ENCODE results near the gene NUSAP1.
A peak's percentile ranks its signal among the peaks of the same experiment; 100 is the strongest.
"Not testable (repeated sequence)": the region's sequence is repeated elsewhere in the genome, so short reads cannot be mapped to it uniquely, and the experiment has no call there.

NUSAP1 gene

GRCh38 chr15:41333026-41333562, 413 bp downstream of the NUSAP1 start:
- DNase-seq (ENCODE audit: low spot score) = peak; percentile 17

- DNase-seq (ENCODE audit: low spot score) = no peak
Observed at GRCh38 chr15:41334293-41335120, 1.8 kb downstream of the NUSAP1 start.

GRCh38 chr15:41336549-41336948, 3.9 kb downstream of the NUSAP1 start:
- DNase-seq (ENCODE audit: low spot score) = no peak

- DNase-seq (ENCODE audit: low spot score) = no peak
Observed at GRCh38 chr15:41337047-41337446, 4.4 kb downstream of the NUSAP1 start.

GRCh38 chr15:41337631-41338522, 5.2 kb downstream of the NUSAP1 start:
- DNase-seq (ENCODE audit: low spot score) = no peak

- no peak for DNase-seq (ENCODE audit: low spot score)
Observed at GRCh38 chr15:41340189-41340695, 7.6 kb downstream of the NUSAP1 start.

- no peak for DNase-seq (ENCODE audit: low spot score)
Observed at GRCh38 chr15:41341519-41341918, 8.8 kb downstream of the NUSAP1 start.

- no peak for DNase-seq (ENCODE audit: low spot score)
Observed at GRCh38 chr15:41347236-41347635, 14.6 kb downstream of the NUSAP1 start.

GRCh38 chr15:41350057-41350717, 17.5 kb downstream of the NUSAP1 start:
- no peak for DNase-seq (ENCODE audit: low spot score)

GRCh38 chr15:41354371-41354770, 21.7 kb downstream of the NUSAP1 start:
- DNase-seq (ENCODE audit: low spot score) = no peak

GRCh38 chr15:41367418-41367817, 34.7 kb downstream of the NUSAP1 start:
- DNase-seq (ENCODE audit: low spot score) = no peak

GRCh38 chr15:41377978-41378377, 45.3 kb downstream of the NUSAP1 start:
- DNase-seq (ENCODE audit: low spot score) = no peak

- DNase-seq (ENCODE audit: low spot score) = not testable (repeated sequence)
Observed at GRCh38 chr15:41383974-41384749, 51.5 kb downstream of the NUSAP1 start.

- no peak for DNase-seq (ENCODE audit: low spot score)
Observed at GRCh38 chr15:41387646-41388045, 55.0 kb downstream of the NUSAP1 start.

GRCh38 chr15:41392659-41393058, 60.0 kb downstream of the NUSAP1 start:
- no peak for DNase-seq (ENCODE audit: low spot score)

GRCh38 chr15:41394924-41395323, 62.2 kb downstream of the NUSAP1 start:
- no peak for DNase-seq (ENCODE audit: low spot score)

- DNase-seq (ENCODE audit: low spot score) = no peak
Observed at GRCh38 chr15:41396111-41396510, 63.4 kb downstream of the NUSAP1 start.

GRCh38 chr15:41401904-41402267, 69.2 kb downstream of the NUSAP1 start:
- peak; percentile 22 for DNase-seq (ENCODE audit: low spot score)

- DNase-seq (ENCODE audit: low spot score) = no peak
Observed at GRCh38 chr15:41407341-41407740, 74.7 kb downstream of the NUSAP1 start.

GRCh38 chr15:41408234-41408641, 75.6 kb downstream of the NUSAP1 start:
- DNase-seq (ENCODE audit: low spot score) = no peak

- DNase-seq (ENCODE audit: low spot score) = no peak
Observed at GRCh38 chr15:41411031-41411430, 78.3 kb downstream of the NUSAP1 start.
